Activated CD8-positive, alpha-beta T cell treated with anti-CD3 and anti-CD28 coated beads for 36 hours (primary cell): Measurements from ENCODE around the gene FAM217A. TPM values are rescaled to one million over a fixed set of nuclear protein-coding genes. Genes with fewer than 3 reads are reported as not detected.
"Not testable (repeated sequence)": the region's sequence is repeated elsewhere in the genome, so short reads cannot be mapped to it uniquely, and the experiment has no call there.

ENCODE experiments used
- ATAC-seq: fragments of 200-7000 bp; cut with Tn5 transposase; one replicate; pipeline ENCODE4 v1.10.0; 2021; ENCODE audit warnings: mild to moderate bottlenecking, moderate library complexity
- CTCF ChIA-PET: fragments of 350-600 bp; sonication (Branson Sonifier 250); formaldehyde crosslinking; loops from one replicate; lab custom pipeline; 2021; ENCODE audit warnings: antibody characterized with exemption; lab: Charles Lee
- POLR2A ChIA-PET: fragments of 350-600 bp; sonication (Branson Sonifier 250); formaldehyde crosslinking; loops from one replicate; lab custom pipeline; 2021; ENCODE audit warnings: antibody characterized with exemption; lab: Charles Lee
- DNase-seq: peaks from one replicate; pipeline ENCODE4 v3.0.0-alpha.2; 2020
- H3K27ac Mint-ChIP-seq: one replicate; pipeline ENCODE4 v1.8.0; 2021; ENCODE audit warnings: mild to moderate bottlenecking, mixed read lengths
- H3K27me3 Mint-ChIP-seq: one replicate; pipeline ENCODE4 v1.8.0; 2021; ENCODE audit warnings: mixed read lengths
- H3K36me3 Mint-ChIP-seq: one replicate; pipeline ENCODE4 v1.8.0; 2021; ENCODE audit warnings: low read depth, mixed read lengths
- H3K4me1 Mint-ChIP-seq: one replicate; pipeline ENCODE4 v1.8.0; 2021; ENCODE audit warnings: low read depth, mixed read lengths
- H3K4me3 Mint-ChIP-seq: one replicate; pipeline ENCODE4 v1.8.0; 2021; ENCODE audit warnings: mild to moderate bottlenecking, moderate library complexity, mixed read lengths
- H3K9me3 Mint-ChIP-seq: one replicate; pipeline ENCODE4 v1.8.0; 2021; ENCODE audit warnings: mixed read lengths
- CTCF ChIP-seq: fragments of 200-600 bp; IDR thresholded peaks from one replicate; pipeline ENCODE4 v1.8.0; 2022; ENCODE audit warnings: antibody characterized with exemption, mild to moderate bottlenecking
- intact Hi-C: fragments of 100-400 bp; cut with micrococcal nuclease; formaldehyde crosslinking; loops from one replicate; pipeline ENCODE4 v1.10.0; 2022
- total RNA-seq, 2 experiments: library from RNA; stranded (reverse); gene quantifications; one replicate each; pipeline ENCODE4 v1.2.3, GENCODE V29; 2021

Gene FAM217A
- total RNA-seq, 2 experiments from 2014 or later = not detected

- Mint-ChIP-seq H3K4me1 (peaks cover 8% of the 10 kb centered on the region), H3K36me3 (peaks cover 45% of the 10 kb centered on the region), H3K27me3 (no peaks in the 10 kb centered on the region), H3K27ac (no peak overlapping the region), H3K4me3 (no peak overlapping the region), H3K9me3 (no peaks in the 10 kb centered on the region)
- DNase-seq (no peak), ATAC-seq (no peak)
- intact Hi-C loops = no loop called here
- CTCF ChIA-PET = interaction anchor here (0.9 kb wide), 1 partner anchor 56 kb away, joined by 3 read pairs; no protein-coding TSS in a partner anchor
- no peak for TF ChIP-seq CTCF
- POLR2A ChIA-PET = no interaction called here
Measured at GRCh38 chr6:4124351-4124750, 45.4 kb upstream of the FAM217A start.

- H3K4me3 Mint-ChIP-seq = no peak overlapping the region
- H3K36me3 Mint-ChIP-seq = peaks cover 40% of the 10 kb centered on the region
- H3K27ac Mint-ChIP-seq = no peak overlapping the region
- H3K27me3 Mint-ChIP-seq = no peaks in the 10 kb centered on the region
- CTCF ChIA-PET = interaction anchor here (1.2 kb wide), 1 partner anchor 40 kb away, joined by 3 read pairs; no protein-coding TSS in a partner anchor
- no peaks in the 10 kb centered on the region for H3K4me1 Mint-ChIP-seq
- H3K9me3 Mint-ChIP-seq = peaks cover 12% of the 10 kb centered on the region
- POLR2A ChIA-PET = no interaction called here
- ATAC-seq = no peak
- intact Hi-C loops = no loop called here
- TF ChIP-seq CTCF = no peak
- DNase-seq = no peak
Measured at GRCh38 chr6:4115741-4116140, 36.8 kb upstream of the FAM217A start.

DNA sequence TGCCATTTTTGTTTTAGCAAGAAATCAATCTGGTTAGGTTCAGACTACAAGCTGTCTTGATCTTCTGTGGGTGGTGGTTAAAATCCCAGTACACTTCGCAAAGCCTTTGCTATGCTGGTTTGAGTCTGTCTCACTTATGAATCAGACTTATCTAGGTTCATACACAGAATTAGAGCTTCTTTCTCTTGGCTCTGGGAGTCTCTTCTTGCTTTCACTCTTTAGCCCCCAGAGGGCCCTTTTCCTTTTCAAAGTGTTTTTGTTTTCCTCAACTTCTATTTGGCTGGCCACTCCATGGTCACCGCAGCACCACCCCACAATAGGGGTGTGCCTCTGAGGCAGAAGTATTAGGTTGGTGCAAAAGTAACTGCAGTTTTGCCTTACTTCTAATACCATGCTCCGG, 35.2 kb upstream of the FAM217A start:
- intact Hi-C loops = no loop called here
- Mint-ChIP-seq H3K27me3 (no peaks in the 10 kb centered on the region), H3K27ac (no peak overlapping the region), H3K36me3 (peaks cover 31% of the 10 kb centered on the region), H3K4me1 (no peaks in the 10 kb centered on the region), H3K4me3 (no peak overlapping the region), H3K9me3 (peaks cover 12% of the 10 kb centered on the region)
- POLR2A ChIA-PET = no interaction called here
- CTCF ChIA-PET = no interaction called here
- ATAC-seq = no peak
- no peak for DNase-seq
- TF ChIP-seq CTCF = no peak

- intact Hi-C loops = no loop called here
- H3K4me3 Mint-ChIP-seq = no peak overlapping the region
- no peak for DNase-seq
- ChIA-PET POLR2A (no interaction called here), CTCF (no interaction called here)
- no peaks in the 10 kb centered on the region for H3K27me3 Mint-ChIP-seq
- H3K36me3 Mint-ChIP-seq = peaks cover 30% of the 10 kb centered on the region
- peaks cover 12% of the 10 kb centered on the region for H3K9me3 Mint-ChIP-seq
- H3K27ac Mint-ChIP-seq = no peak overlapping the region
- no peaks in the 10 kb centered on the region for H3K4me1 Mint-ChIP-seq
- no peak for TF ChIP-seq CTCF
- no peak for ATAC-seq
Measured at GRCh38 chr6:4113649-4114048, 34.7 kb upstream of the FAM217A start.

DNA sequence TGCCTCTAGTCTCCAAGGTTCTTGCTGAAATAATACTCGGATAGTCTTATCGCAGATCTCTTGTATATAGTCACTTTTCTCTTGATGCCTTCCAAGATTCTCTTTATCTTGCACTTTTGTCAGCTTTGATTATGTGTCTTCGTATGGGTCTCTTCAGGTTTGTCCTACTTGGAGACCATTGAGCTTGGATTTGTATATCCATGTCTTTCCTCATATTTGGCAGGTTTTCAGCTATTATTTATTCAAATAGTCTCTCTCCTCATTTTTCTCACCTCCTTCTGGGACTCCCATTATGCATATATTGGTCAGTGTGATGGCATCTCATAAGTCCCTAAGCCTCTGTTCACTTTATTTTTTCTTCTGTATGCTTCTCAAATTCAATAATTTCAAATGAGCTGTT, 33.4 kb upstream of the FAM217A start:
- H3K27me3 Mint-ChIP-seq = no peaks in the 10 kb centered on the region
- CTCF ChIA-PET = interaction anchor here (1.8 kb wide), 1 partner anchor 43 kb away, joined by 9 read pairs; no protein-coding TSS in a partner anchor
- DNase-seq = no peak
- ATAC-seq = no peak
- intact Hi-C loops = no loop called here
- POLR2A ChIA-PET = interaction anchor here (0.6 kb wide), 1 partner anchor 966 kb away, joined by 3 read pairs; no protein-coding TSS in a partner anchor
- H3K36me3 Mint-ChIP-seq = peaks cover 24% of the 10 kb centered on the region
- H3K27ac Mint-ChIP-seq = no peak overlapping the region
- no peak overlapping the region for H3K4me3 Mint-ChIP-seq
- peaks cover 12% of the 10 kb centered on the region for H3K9me3 Mint-ChIP-seq
- TF ChIP-seq CTCF = no peak
- no peaks in the 10 kb centered on the region for H3K4me1 Mint-ChIP-seq

- H3K4me3 Mint-ChIP-seq, DNase-seq, H3K27me3 Mint-ChIP-seq, ATAC-seq, POLR2A ChIA-PET, H3K4me1 Mint-ChIP-seq, CTCF ChIA-PET, intact Hi-C loops, H3K36me3 Mint-ChIP-seq, H3K27ac Mint-ChIP-seq: not testable (repeated sequence)
- peaks cover 12% of the 10 kb centered on the region for H3K9me3 Mint-ChIP-seq
Measured at GRCh38 chr6:4109363-4109815, 30.5 kb upstream of the FAM217A start.
